HG03196 (cell line): ENCODE measurements around the gene EPGN.

ENCODE experiments used
- ATAC-seq: cut with Tn5 transposase; IDR thresholded peaks from one replicate; pipeline ENCODE4 v1.9.1; 2021; ENCODE audit not compliant: unreplicated experiment

EPGN gene

GRCh38 chr4:74308215-74308614 is at the start of gene EPGN:
EPGN (plus strand) TSS chr4:74308470; CDS start chr4:74308534, 64 bp downstream.
- ATAC-seq, result no peak

- no peak for ATAC-seq
These were observed 49.3 kb upstream of the EPGN start for GRCh38 chr4:74258963-74259362.

GRCh38 chr4:74260036-74260435 is 48.2 kb upstream of the EPGN start:
- ATAC-seq, result no peak

- ATAC-seq, result no peak
These were observed 45.7 kb upstream of the EPGN start for GRCh38 chr4:74262522-74262921.

GRCh38 chr4:74263551-74263950 is 44.7 kb upstream of the EPGN start:
- no peak for ATAC-seq

GRCh38 chr4:74266081-74266480 is 42.2 kb upstream of the EPGN start:
- no peak for ATAC-seq

GRCh38 chr4:74267998-74268606 is 40.2 kb upstream of the EPGN start:
- no peak for ATAC-seq

GRCh38 chr4:74268643-74269042 is 39.6 kb upstream of the EPGN start:
- ATAC-seq, result no peak

GRCh38 chr4:74278490-74278889 is 29.8 kb upstream of the EPGN start:
- no peak for ATAC-seq

GRCh38 chr4:74279716-74280115 is 28.6 kb upstream of the EPGN start:
- ATAC-seq, result no peak

- no peak for ATAC-seq
These were observed 25.3 kb upstream of the EPGN start for GRCh38 chr4:74282926-74283325.

- ATAC-seq, result no peak
These were observed 24.7 kb upstream of the EPGN start for GRCh38 chr4:74283614-74284013.

- ATAC-seq, result no peak
These were observed 24.2 kb upstream of the EPGN start for GRCh38 chr4:74284053-74284452.

GRCh38 chr4:74287164-74287563 is 21.1 kb upstream of the EPGN start:
- no peak for ATAC-seq

- ATAC-seq, result no peak
These were observed 20.5 kb upstream of the EPGN start for GRCh38 chr4:74287791-74288190.

- no peak for ATAC-seq
These were observed 16.8 kb upstream of the EPGN start for GRCh38 chr4:74291471-74291870.

- ATAC-seq, result no peak
These were observed 16.0 kb upstream of the EPGN start for GRCh38 chr4:74292111-74292870.

GRCh38 chr4:74293558-74293957 is 14.7 kb upstream of the EPGN start:
- ATAC-seq, result no peak

GRCh38 chr4:74294681-74295080 is 13.6 kb upstream of the EPGN start:
- no peak for ATAC-seq

- ATAC-seq, result no peak
These were observed 10.7 kb upstream of the EPGN start for GRCh38 chr4:74297539-74297938.

- ATAC-seq, result no peak
These were observed 4.1 kb upstream of the EPGN start for GRCh38 chr4:74304095-74304625.

GRCh38 chr4:74305000-74305399 is 3.3 kb upstream of the EPGN start:
- no peak for ATAC-seq
